OCI-LY7 (cell line): ENCODE results near the gene LAMTOR4. TPM values are rescaled to one million over a fixed set of nuclear protein-coding genes. Genes with fewer than 3 reads are reported as not detected.
A peak's percentile ranks its signal among the peaks of the same experiment; 100 is the strongest.

Source experiments
- BruUV-seq: library from RNA; stranded (reverse); fragments of 400-500 nt; replicated peaks from 2 replicates; lab custom pipeline; 2021; lab: Mats Ljungman, UMichigan
- CTCF ChIA-PET: fragments of 300-600 bp; sonication (Branson Sonifier 250); formaldehyde crosslinking; loops from one replicate; lab custom pipeline; 2022; ENCODE audit warnings: antibody characterized with exemption; ENCODE audit not compliant: unreplicated experiment; lab: Charles Lee
- POLR2A ChIA-PET: fragments of 300-600 bp; sonication (Branson Sonifier 250); formaldehyde crosslinking; loops from one replicate; lab custom pipeline; 2022; ENCODE audit warnings: antibody characterized with exemption; lab: Charles Lee
- DNase-seq: peaks from one replicate; pipeline ENCODE4 v3.0.0-alpha.2; 2015; ENCODE audit warnings: low spot score
- H2AFZ ChIP-seq: fragments of 200-600 bp; sonication (generic), shearing (Covaris generic); 2 replicates; pipeline ENCODE4 v1.6.1; 2014; ENCODE audit warnings: mild to moderate bottlenecking, antibody characterized with exemption, low read length, moderate library complexity
- H3K27ac ChIP-seq: fragments of 200-600 bp; sonication (generic); 2 replicates; pipeline ENCODE4 v1.5.1; 2014; ENCODE audit warnings: mixed run types, low read depth, mild to moderate bottlenecking, moderate library complexity, low read length, inconsistent platforms; ENCODE audit not compliant: poor library complexity, severe bottlenecking
- H3K36me3 ChIP-seq: fragments of 200-600 bp; sonication (generic); 2 replicates; pipeline ENCODE4 v1.6.1; 2014; ENCODE audit warnings: mild to moderate bottlenecking, antibody characterized with exemption, low read length, moderate library complexity, mixed read lengths; ENCODE audit not compliant: insufficient read depth
- H3K4me1 ChIP-seq: fragments of 200-600 bp; sonication (generic); 2 replicates; pipeline ENCODE4 v1.5.1; 2014; ENCODE audit warnings: mild to moderate bottlenecking, low read length; ENCODE audit not compliant: insufficient read depth, poor library complexity, severe bottlenecking
- H3K4me2 ChIP-seq: fragments of 200-600 bp; sonication (generic); 2 replicates; pipeline ENCODE4 v1.6.1; 2014; ENCODE audit warnings: mild to moderate bottlenecking, low read length
- H3K4me3 ChIP-seq: fragments of 200-600 bp; sonication (generic); 2 replicates; pipeline ENCODE4 v1.5.1; 2014; ENCODE audit warnings: mild to moderate bottlenecking, low read depth, low read length; ENCODE audit not compliant: poor library complexity, severe bottlenecking
- H3K79me2 ChIP-seq: fragments of 200-600 bp; sonication (generic); 2 replicates; pipeline ENCODE4 v1.6.1; 2016; ENCODE audit warnings: low read depth, mild to moderate bottlenecking, low read length, moderate library complexity, mixed read lengths; ENCODE audit not compliant: insufficient read depth
- H3K9me2 ChIP-seq: fragments of 200-600 bp; sonication (generic); 2 replicates; pipeline ENCODE4 v1.6.1; 2016; ENCODE audit warnings: mild to moderate bottlenecking, low read length, mixed read lengths; ENCODE audit not compliant: insufficient read depth
- H3K9me3 ChIP-seq: fragments of 200-600 bp; sonication (generic); 2 replicates; pipeline ENCODE4 v1.6.1; 2014; ENCODE audit warnings: mild to moderate bottlenecking, mixed run types, low read length, mixed read lengths
- H4K20me1 ChIP-seq: fragments of 200-600 bp; sonication (generic); 2 replicates; pipeline ENCODE4 v1.6.1; 2014; ENCODE audit warnings: mild to moderate bottlenecking, antibody characterized with exemption, low read length, moderate library complexity, mixed read lengths; ENCODE audit not compliant: insufficient read depth
- CTCF ChIP-seq: fragments of 200-600 bp; sonication (generic); conservative IDR thresholded peaks from 2 replicates; pipeline ENCODE4 v1.5.1; 2014; ENCODE audit warnings: mild to moderate bottlenecking, antibody characterized with exemption, low read length, moderate library complexity, mixed read lengths
- EZH2phosphoT487 ChIP-seq: fragments of 200-600 bp; sonication (generic); IDR thresholded peaks from 2 replicates; pipeline ENCODE4 v1.6.1; 2018; ENCODE audit warnings: low read depth, borderline replicate concordance, mild to moderate bottlenecking, mixed run types, antibody characterized with exemption, low read length, moderate library complexity, mixed read lengths
- intact Hi-C: fragments of 100-400 bp; cut with micrococcal nuclease; formaldehyde crosslinking; loops from one replicate; pipeline ENCODE4 v1.10.0; 2022; ENCODE audit not compliant: unreplicated experiment
- total RNA-seq, 2 experiments: library from RNA; depleted of rRNA in 1 of 2; stranded (reverse); fragments of >200 nt in 1 of 2; shearing (Covaris generic) in 1 of 2; gene quantifications; 2 replicates each; pipeline ENCODE4 v1.2.3, GENCODE V29; 2014 to 2022

LAMTOR4 gene
- total RNA-seq, 2 experiments from 2014 or later, result 237 to 243 TPM

- peak; percentile 95 for DNase-seq
- H3K4me3 ChIP-seq, result peak within 1 kb of the TSS; percentile 73
- BruUV-seq, result no TSS peak
- TF ChIP-seq EZH2phosphoT487 (no peak), CTCF (no peak)
- CTCF ChIA-PET, result no interaction called here
- H3K4me2 ChIP-seq, result peak within 1 kb of the TSS; percentile 91
- peaks cover 22% of the 10 kb centered on the region; the same call in 1 of the 2 replicates for H3K36me3 ChIP-seq
- POLR2A ChIA-PET, result interaction anchor here (0.6 to 2.9 kb wide), 6 partner anchors 13 to 991 kb away, joined by 3 to 22 read pairs (median 4); partner anchors contain the start of genes AP4M1, LAMTOR4 and MCM7
- peaks cover 48% of the 10 kb centered on the region for H3K4me1 ChIP-seq
- H3K27ac ChIP-seq, result peak within 1 kb of the TSS; percentile 94
- intact Hi-C loops, result loop anchor here (2.0 to 5.0 kb wide), 2 partner anchors 26 to 45 kb away; partner anchors contain the start of genes AP4M1, MCM7 and ZNF3
- peak within 1 kb of the TSS; percentile 70 for H2AFZ ChIP-seq
- H4K20me1 ChIP-seq, result no peaks in the 10 kb centered on the region
- H3K79me2 ChIP-seq, result peaks cover 8% of the 10 kb centered on the region; the same call in 1 of the 2 replicates
- H3K9me3 ChIP-seq, result no peaks in the 10 kb centered on the region
- no peaks in the 10 kb centered on the region for H3K9me2 ChIP-seq
Measured at GRCh38 chr7:100126931-100127865, 21.5 kb upstream of the LAMTOR4 start, which contains the start of gene MBLAC1. TSS of gene MBLAC1 (plus strand) at chr7:100126967. CDS start at chr7:100127396, 429 bp downstream.

GRCh38 chr7:100127866-100128636 lies 20.7 kb upstream of the LAMTOR4 start:
- Histone ChIP-seq H3K36me3 (peaks cover 14% of the 10 kb centered on the region; the same call in 1 of the 2 replicates), H2AFZ (peak overlapping the region; percentile 70), H4K20me1 (no peaks in the 10 kb centered on the region), H3K27ac (peak overlapping the region; percentile 94), H3K9me2 (no peaks in the 10 kb centered on the region), H3K4me3 (peak overlapping the region; percentile 73), H3K79me2 (peaks cover 8% of the 10 kb centered on the region; the same call in 1 of the 2 replicates), H3K4me1 (peaks cover 56% of the 10 kb centered on the region), H3K4me2 (peak overlapping the region; percentile 91), H3K9me3 (no peaks in the 10 kb centered on the region)
- intact Hi-C loops, result loop anchor here (2.0 to 5.0 kb wide), 2 partner anchors 27 to 46 kb away; partner anchors contain the start of genes AP4M1, MCM7 and ZNF3
- ChIA-PET POLR2A (interaction anchor here (0.6 to 2.0 kb wide), 6 partner anchors 8 to 46 kb away, joined by 3 to 7 read pairs (median 4); partner anchors contain the start of genes COPS6 and LAMTOR4), CTCF (interaction anchor here (0.6 to 0.8 kb wide), 2 partner anchors 45 to 90 kb away, joined by 3 read pairs; no protein-coding TSS in a partner anchor)
- no peak for TF ChIP-seq EZH2phosphoT487
- no peak for TF ChIP-seq CTCF
- peak; percentile 68 for DNase-seq
- no TSS peak for BruUV-seq
